Common myeloid progenitor, CD34-positive (primary cell): ENCODE data around the gene STON2.
A peak's percentile ranks its signal among the peaks of the same experiment; 100 is the strongest.

Experiments used
- CTCF ChIA-PET: fragments of 350-600 bp; sonication (Branson Sonifier 250); formaldehyde crosslinking; loops from one replicate; lab custom pipeline; 2021; ENCODE audit warnings: antibody characterized with exemption; lab: Charles Lee
- POLR2A ChIA-PET: fragments of 350-600 bp; sonication (Branson Sonifier 250); formaldehyde crosslinking; loops from one replicate; lab custom pipeline; 2021; ENCODE audit warnings: antibody characterized with exemption; lab: Charles Lee
- DNase-seq, 3 donors: peaks; one replicate each; pipeline versions ENCODE4 v3.0.0 to v3.0.0-alpha.2; 2013
- H3K27ac ChIP-seq, 2 experiments: 1 replicate in 1 of 2; 2 replicates in 1 of 2; pipeline ENCODE4 v1.7.0; 2013; ENCODE audit warnings: inconsistent platforms in 2 of 2, low read length in 2 of 2, mild to moderate bottlenecking in 2 of 2, low read depth in 1 of 2, moderate library complexity in 1 of 2; ENCODE audit not compliant: severe bottlenecking in 2 of 2, insufficient read depth in 1 of 2, poor library complexity in 1 of 2
- H3K27me3 ChIP-seq, 5 experiments: replicated peaks in 2 of 5; 1 replicate in 3 of 5; 2 replicates in 2 of 5; pipeline versions ENCODE4 v1.6.1 to v1.7.0; 2013; ENCODE audit warnings: low read length in 4 of 5, mild to moderate bottlenecking in 2 of 5, moderate library complexity in 2 of 5, inconsistent platforms in 1 of 5; ENCODE audit not compliant: insufficient read depth in 5 of 5, control insufficient read depth in 4 of 5
- H3K36me3 ChIP-seq, 4 experiments: 1 replicate in 2 of 4; 2 replicates in 2 of 4; pipeline versions ENCODE4 v1.6.1 to v1.7.0; 2013; ENCODE audit warnings: low read length in 3 of 4, control low read depth in 1 of 4, mild to moderate bottlenecking in 1 of 4; ENCODE audit not compliant: control insufficient read depth in 4 of 4, insufficient read depth in 4 of 4
- H3K4me1 ChIP-seq, 4 experiments: 1 replicate in 3 of 4; 2 replicates in 1 of 4; pipeline versions ENCODE4 v1.6.1 to v1.7.1; 2013; ENCODE audit warnings: low read length in 3 of 4, mild to moderate bottlenecking in 3 of 4, control low read depth in 1 of 4, inconsistent platforms in 1 of 4, moderate library complexity in 1 of 4; ENCODE audit not compliant: control insufficient read depth in 4 of 4, insufficient read depth in 4 of 4; ENCODE audit errors: control extremely low read depth in 1 of 4
- H3K4me3 ChIP-seq, 7 experiments: 1 replicate in 4 of 7; 2 replicates in 3 of 7; pipeline versions ENCODE4 v1.5.1 to v1.7.0; 2013; ENCODE audit warnings: mild to moderate bottlenecking in 7 of 7, low read length in 6 of 7, moderate library complexity in 6 of 7, inconsistent platforms in 2 of 7, low read depth in 2 of 7, control low read depth in 1 of 7; ENCODE audit not compliant: insufficient read depth in 4 of 7, control insufficient read depth in 1 of 7; ENCODE audit errors: extremely low read depth in 1 of 7
- H3K9me3 ChIP-seq, 5 experiments: 1 replicate in 4 of 5; 2 replicates in 1 of 5; pipeline versions ENCODE4 v1.6.1 to v1.7.1; 2013; ENCODE audit warnings: low read length in 4 of 5, mild to moderate bottlenecking in 2 of 5, inconsistent platforms in 1 of 5, low read depth in 1 of 5, moderate library complexity in 1 of 5; ENCODE audit not compliant: control insufficient read depth in 4 of 5, insufficient read depth in 2 of 5; ENCODE audit errors: control extremely low read depth in 1 of 5
- WGBS: methylation state at CpG from one replicate; pipeline ENCODE4 v1.1.5; 2013; ENCODE audit not compliant: insufficient coverage; 5-methylcytosine and 5-hydroxymethylcytosine counted together

Gene STON2

DNA sequence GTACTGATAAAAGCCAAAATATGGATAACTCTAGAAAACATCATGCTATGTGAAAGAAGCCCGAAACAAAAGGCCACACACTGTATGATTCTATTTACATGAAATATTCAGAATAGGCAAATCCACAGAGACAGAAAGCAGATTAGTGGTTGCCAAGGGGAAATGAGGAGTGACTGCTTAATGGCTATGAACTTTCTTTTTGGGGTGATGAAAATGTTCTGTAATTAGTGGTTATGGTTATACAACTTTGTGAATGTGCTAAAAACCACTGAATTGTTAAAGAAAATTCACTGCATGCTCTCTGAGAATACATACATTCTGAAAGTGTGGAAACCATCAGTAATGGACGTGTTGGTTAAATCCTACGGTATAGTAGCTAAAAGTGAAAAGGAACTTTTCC, 39.9 kb upstream of the STON2 start:
- ChIA-PET CTCF (interaction anchor here (1.3 to 6.4 kb wide), 4 partner anchors 10 to 170 kb away, joined by 3 to 36 read pairs (median 9); no protein-coding TSS in a partner anchor), POLR2A (interaction anchor here (0.8 kb wide), 1 partner anchor 133 kb away, joined by 3 read pairs; no protein-coding TSS in a partner anchor)
- Histone ChIP-seq H3K4me3 (no peak overlapping the region), H3K27ac (no peak overlapping the region), H3K27me3 (no peaks in the 10 kb centered on the region), H3K36me3 (no peaks in the 10 kb centered on the region), H3K9me3 (no peaks in the 10 kb centered on the region), H3K4me1 (peaks cover 5 to 19% (median 13%) of the 10 kb centered on the region in 4 experiments)
- WGBS: 100% methylated on average over 2 of the region's 3 CpGs
- DNase-seq: no peak

DNA sequence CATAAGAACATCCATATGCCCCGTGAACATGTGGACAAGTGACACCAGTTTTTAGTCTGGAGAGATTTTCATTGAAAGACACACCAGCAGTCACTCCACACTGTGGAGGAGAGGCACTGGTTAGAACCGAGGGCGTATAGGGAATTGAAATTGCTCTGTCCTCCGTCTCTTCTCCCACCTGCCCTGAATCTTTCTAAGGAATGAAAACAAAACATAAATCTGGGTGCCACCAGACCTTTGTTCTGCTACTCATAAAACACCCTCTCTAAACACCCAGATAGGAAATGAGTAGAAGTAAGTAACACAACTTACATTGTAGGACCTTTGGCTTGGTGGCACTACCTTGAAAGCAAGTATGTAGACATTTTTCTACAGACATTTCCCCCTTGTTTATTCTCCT, 37.1 kb upstream of the STON2 start:
- peak in 1 of 3 donors; percentile 29 for DNase-seq
- H3K27me3 ChIP-seq: no peaks in the 10 kb centered on the region
- peak overlapping the region in 4 of 7 experiments; percentile 64 to 87 (median 71) for H3K4me3 ChIP-seq
- no peaks in the 10 kb centered on the region for H3K9me3 ChIP-seq
- POLR2A ChIA-PET: no interaction called here
- no CpG with 5 or more reads among the region's 4 CpGs for WGBS
- H3K4me1 ChIP-seq: peaks cover 11 to 45% (median 23%) of the 10 kb centered on the region in 4 experiments
- no peak overlapping the region for H3K27ac ChIP-seq
- no peaks in the 10 kb centered on the region for H3K36me3 ChIP-seq
- CTCF ChIA-PET: interaction anchor here (1.3 to 1.7 kb wide), 5 partner anchors 12 to 167 kb away, joined by 3 to 6 read pairs (median 3); no protein-coding TSS in a partner anchor

DNA sequence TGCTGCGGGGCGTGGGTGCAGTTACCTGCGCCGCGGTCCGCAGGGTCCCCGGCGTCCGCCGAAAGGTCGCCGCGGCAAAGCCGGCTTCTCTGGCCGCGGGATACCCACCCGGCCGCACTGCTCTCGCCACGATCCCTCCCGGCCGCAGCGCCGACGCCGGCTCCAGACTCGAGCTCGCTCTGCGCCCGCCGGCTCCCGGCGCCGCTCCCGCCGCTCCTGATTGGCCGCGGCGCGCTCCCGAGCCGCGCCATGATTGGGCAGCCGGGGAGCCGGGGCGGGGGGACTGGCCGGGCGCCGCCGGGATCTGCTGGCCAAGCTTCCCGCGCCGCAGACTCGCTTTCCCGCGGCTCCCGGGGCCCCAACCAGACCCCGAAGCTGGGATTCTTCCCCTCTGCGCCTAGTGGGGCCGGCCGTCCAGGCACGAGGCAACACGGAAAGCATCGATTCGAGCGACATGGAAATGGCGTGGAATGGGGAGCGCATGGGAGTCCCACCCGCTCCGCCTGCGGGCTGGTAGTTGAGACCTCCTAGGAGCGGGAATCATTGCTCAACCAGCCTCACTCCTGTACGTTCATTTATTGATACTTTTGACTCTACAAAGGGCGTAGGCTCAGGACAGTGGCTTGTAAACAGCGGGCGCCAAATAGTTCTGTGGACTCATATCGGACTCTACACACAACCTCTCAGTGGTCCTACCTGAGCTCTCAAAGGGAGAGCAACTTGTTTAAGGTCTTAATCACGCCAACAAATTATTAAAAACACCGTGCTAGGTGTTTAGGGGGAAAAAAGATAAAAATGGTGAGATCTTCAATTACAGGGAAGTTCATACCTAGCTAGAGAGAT, 36.4 kb upstream of the STON2 start:
- DNase-seq: peak; percentile 75 to 82 (median 76)
- CTCF ChIA-PET: interaction anchor here (0.7 to 1.7 kb wide), 12 partner anchors 10 to 167 kb away, joined by 3 to 6 read pairs (median 3); no protein-coding TSS in a partner anchor
- Histone ChIP-seq H3K4me3 (peak overlapping the region; percentile 36 to 87 (median 75)), H3K9me3 (no peaks in the 10 kb centered on the region), H3K4me1 (peaks cover 11 to 50% (median 23%) of the 10 kb centered on the region in 4 experiments), H3K27ac (no peak overlapping the region), H3K27me3 (no peaks in the 10 kb centered on the region), H3K36me3 (no peaks in the 10 kb centered on the region)
- WGBS: 0% methylated on average over 44 of the region's 79 CpGs
- POLR2A ChIA-PET: interaction anchor here (0.6 kb wide), 1 partner anchor 29 kb away, joined by 3 read pairs; no protein-coding TSS in a partner anchor

DNA sequence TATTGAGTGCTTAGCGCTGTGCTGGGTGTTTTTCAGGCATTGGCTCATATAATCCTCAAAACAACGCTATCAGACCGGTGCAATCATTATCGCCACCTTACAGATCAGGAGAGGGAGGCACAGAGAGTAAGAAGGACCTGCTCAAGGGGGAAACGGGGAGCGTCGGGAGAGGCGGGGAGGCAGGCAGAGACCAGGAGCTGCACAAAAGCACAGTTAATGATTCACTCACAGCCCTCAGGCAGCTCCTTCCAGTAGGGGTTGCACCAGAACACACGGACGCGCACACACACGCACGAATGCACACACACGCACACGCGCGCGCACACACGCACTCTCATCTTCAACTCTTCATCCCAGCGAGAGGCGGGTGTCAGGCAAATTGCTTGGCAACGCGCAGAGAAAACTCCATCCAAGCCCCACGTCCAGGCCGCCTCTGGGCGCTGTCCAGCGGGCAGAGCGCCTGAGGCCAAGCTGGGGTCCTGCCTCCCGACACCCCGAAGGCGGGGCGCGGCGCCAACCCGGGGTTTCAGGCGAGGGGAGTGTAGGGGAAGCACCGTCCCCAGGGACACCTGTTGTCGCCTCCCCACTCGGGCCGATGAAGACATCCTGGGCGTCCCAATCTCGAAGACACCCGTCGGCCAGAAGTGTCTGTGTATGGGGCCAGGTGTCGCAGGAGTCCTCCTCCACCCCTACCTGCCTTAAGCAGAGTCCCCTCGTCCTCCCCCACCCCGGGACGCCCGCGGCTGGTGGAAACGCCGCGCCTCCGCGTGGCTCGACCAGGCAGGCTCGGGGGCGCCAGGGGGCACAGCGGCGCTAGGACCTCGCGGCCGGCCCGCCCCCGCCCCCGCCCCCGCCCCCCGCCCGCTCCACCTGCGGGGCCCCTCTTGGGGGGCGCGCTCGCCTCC, 35.5 kb upstream of the STON2 start:
- H3K36me3 ChIP-seq: no peaks in the 10 kb centered on the region
- POLR2A ChIA-PET: interaction anchor here (0.7 to 1.0 kb wide), 2 partner anchors 20 to 132 kb away, joined by 3 read pairs; no protein-coding TSS in a partner anchor
- peak overlapping the region; percentile 69 to 90 (median 78) for H3K4me3 ChIP-seq
- H3K27me3 ChIP-seq: no peaks in the 10 kb centered on the region
- WGBS: under 1% methylated on average over 53 of the region's 73 CpGs
- CTCF ChIA-PET: interaction anchor here (0.7 to 1.7 kb wide), 12 partner anchors 10 to 167 kb away, joined by 3 to 11 read pairs (median 4); no protein-coding TSS in a partner anchor
- H3K4me1 ChIP-seq: peaks cover 11 to 53% (median 26%) of the 10 kb centered on the region in 4 experiments
- peak; percentile 52 to 82 (median 69) for DNase-seq
- H3K27ac ChIP-seq: no peak overlapping the region
- no peaks in the 10 kb centered on the region for H3K9me3 ChIP-seq

DNA sequence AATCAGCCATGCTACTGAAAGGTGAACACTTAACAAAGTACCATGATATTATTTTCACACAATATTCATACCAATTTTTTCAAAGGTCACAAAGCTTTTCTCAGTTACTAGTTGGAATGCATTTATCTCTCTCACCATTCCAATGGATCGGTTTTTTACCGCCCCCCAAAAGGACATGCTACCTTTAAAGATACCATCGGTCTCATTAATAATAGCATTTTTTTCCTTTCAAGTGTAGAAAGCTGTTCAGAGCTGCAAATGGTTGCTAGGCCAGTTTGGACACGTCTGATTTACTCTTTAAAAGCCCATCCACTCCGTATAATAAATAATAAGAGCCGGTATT, 34.9 kb upstream of the STON2 start:
- peak overlapping the region in 6 of 7 experiments; percentile 69 to 90 (median 82) for H3K4me3 ChIP-seq
- ChIA-PET CTCF (interaction anchor here (0.7 to 1.5 kb wide), 5 partner anchors 9 to 58 kb away, joined by 3 to 11 read pairs (median 4); no protein-coding TSS in a partner anchor), POLR2A (interaction anchor here (0.7 to 1.0 kb wide), 2 partner anchors 19 to 132 kb away, joined by 3 read pairs; no protein-coding TSS in a partner anchor)
- no peak for DNase-seq
- H3K27me3 ChIP-seq: no peaks in the 10 kb centered on the region
- 50% methylated on average over 3 of the region's 6 CpGs for WGBS
- no peaks in the 10 kb centered on the region for H3K9me3 ChIP-seq
- no peaks in the 10 kb centered on the region for H3K36me3 ChIP-seq
- peaks cover 11 to 54% (median 28%) of the 10 kb centered on the region in 4 experiments for H3K4me1 ChIP-seq
- H3K27ac ChIP-seq: no peak overlapping the region

DNA sequence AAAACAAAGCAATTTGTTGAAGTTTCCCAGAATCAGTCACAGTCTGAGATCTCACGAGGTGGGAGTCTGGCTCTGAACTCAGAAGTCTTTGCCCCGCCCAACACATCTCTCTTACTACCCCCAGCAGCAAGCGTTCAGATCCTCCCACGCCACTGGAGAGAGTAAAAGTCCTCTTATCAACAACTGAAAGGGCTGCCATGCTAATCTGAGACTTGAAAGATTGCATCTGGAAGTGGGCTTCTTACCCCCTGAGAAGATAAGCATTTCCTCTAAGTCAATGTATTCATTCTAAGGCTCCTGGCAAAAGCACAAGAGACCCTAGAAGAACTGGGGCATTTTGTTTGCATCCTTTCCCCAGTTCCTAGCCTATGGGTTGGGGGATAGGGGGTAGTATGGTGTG, 34.1 kb upstream of the STON2 start:
- POLR2A ChIA-PET: no interaction called here
- peak overlapping the region in 2 of 7 experiments; percentile 87 to 90 for H3K4me3 ChIP-seq
- H3K4me1 ChIP-seq: peaks cover 11 to 57% (median 29%) of the 10 kb centered on the region in 4 experiments
- DNase-seq: no peak
- H3K9me3 ChIP-seq: no peaks in the 10 kb centered on the region
- H3K27me3 ChIP-seq: no peaks in the 10 kb centered on the region
- CTCF ChIA-PET: interaction anchor here (1.1 to 1.9 kb wide), 5 partner anchors 9 to 156 kb away, joined by 3 to 11 read pairs (median 4); no protein-coding TSS in a partner anchor
- H3K36me3 ChIP-seq: no peaks in the 10 kb centered on the region
- WGBS: 20% methylated on average over 1 of the region's 4 CpGs
- no peak overlapping the region for H3K27ac ChIP-seq
